Measurements from ENCODE around the gene TRPM8.

DNA sequence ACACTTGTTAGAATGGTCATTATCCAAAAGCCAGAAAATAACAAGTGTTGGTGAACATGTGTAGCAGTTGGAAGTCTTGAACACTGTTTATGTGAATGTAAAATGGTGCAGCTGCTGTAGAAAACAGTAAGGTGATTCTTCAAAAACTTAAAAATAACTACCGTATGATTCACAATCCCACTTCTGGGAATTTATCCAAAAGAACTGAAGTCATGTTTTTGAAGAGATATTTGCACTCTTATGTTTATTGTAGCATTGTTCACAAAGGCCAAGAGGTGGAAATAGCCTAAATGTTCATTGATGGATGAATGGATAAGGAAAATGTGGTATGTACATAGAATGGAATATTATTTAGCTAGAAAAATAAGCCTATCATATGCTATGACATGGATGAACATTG lies 127.0 kb downstream of the TRPM8 start:
- TF ChIP-seq CTCF (IDR thresholded peaks at IDR 0.05) = no peak
- TF ChIP-seq POLR2A (IDR thresholded peaks at IDR 0.05) = no peak
